Esophagus muscularis mucosa (tissue), 4 donors: ENCODE results near the gene INSYN2B.

Experiments used
- CTCF ChIP-seq, 3 experiments: fragments of 200-600 bp in 2 of 3; fragments of 450-650 bp in 1 of 3; sonication (generic) in 2 of 3; IDR thresholded peaks; one replicate each; pipeline ENCODE4 v1.5.1; 2017 to 2019; ENCODE audit warnings: antibody characterized with exemption in 3 of 3, mild to moderate bottlenecking in 2 of 3, moderate library complexity in 1 of 3
- EP300 ChIP-seq: sonication (generic); formaldehyde crosslinking; IDR thresholded peaks from one replicate; pipeline ENCODE4 v1.6.1; 2017; ENCODE audit warnings: antibody characterized with exemption
- POLR2A ChIP-seq: fragments of 450-650 bp; IDR thresholded peaks from one replicate; pipeline ENCODE4 v1.6.1; 2017; ENCODE audit warnings: antibody characterized with exemption, moderate library complexity, mild to moderate bottlenecking, low read depth

- TF ChIP-seq CTCF (IDR thresholded peaks at IDR 0.05) (no peak), EP300 (no peak), POLR2A (no peak)
Measured at GRCh38 chr5:169901896-169902295, 78.4 kb downstream of the INSYN2B start.
